Loucy (cell line): ENCODE results near the gene AKAP4.

Experiments
- H2AFZ ChIP-seq: fragments of 200-600 bp; sonication (generic); 2 replicates; pipeline ENCODE4 v1.6.0; 2016; ENCODE audit warnings: antibody characterized with exemption, mild to moderate bottlenecking, low read length, moderate library complexity
- H3F3A ChIP-seq: fragments of 200-600 bp; 2 replicates; pipeline ENCODE4 v1.6.0; 2016; ENCODE audit warnings: antibody characterized with exemption, low read depth, mild to moderate bottlenecking
- H3K27me3 ChIP-seq: fragments of 200-600 bp; sonication (generic); 2 replicates; pipeline ENCODE4 v1.6.1; 2014; ENCODE audit warnings: low read length, mild to moderate bottlenecking; ENCODE audit not compliant: insufficient read depth, poor library complexity, severe bottlenecking
- H3K36me3 ChIP-seq: fragments of 200-600 bp; sonication (generic); 2 replicates; pipeline ENCODE4 v1.6.1; 2016; ENCODE audit warnings: low read length; ENCODE audit not compliant: insufficient read depth
- H3K4me1 ChIP-seq: fragments of 200-600 bp; sonication (generic); 2 replicates; pipeline ENCODE4 v1.5.1; 2014; ENCODE audit warnings: low read length, mild to moderate bottlenecking; ENCODE audit not compliant: insufficient read depth, poor library complexity, severe bottlenecking
- H3K4me2 ChIP-seq: fragments of 200-600 bp; sonication (generic); 2 replicates; pipeline ENCODE4 v1.6.0; 2014; ENCODE audit warnings: antibody characterized with exemption, low read length, low read depth, mild to moderate bottlenecking; ENCODE audit not compliant: poor library complexity, severe bottlenecking
- H3K4me3 ChIP-seq: fragments of 200-600 bp; sonication (generic); 2 replicates; pipeline ENCODE4 v1.5.1; 2014; ENCODE audit warnings: low read length, mild to moderate bottlenecking, mixed read lengths; ENCODE audit not compliant: poor library complexity, severe bottlenecking
- H3K79me2 ChIP-seq: fragments of 200-600 bp; sonication (generic); 2 replicates; pipeline ENCODE4 v1.6.1; 2014; ENCODE audit warnings: low read length; ENCODE audit not compliant: insufficient read depth
- H3K9ac ChIP-seq: fragments of 200-600 bp; sonication (generic); 2 replicates; pipeline ENCODE4 v1.6.0; 2014; ENCODE audit warnings: mild to moderate bottlenecking, low read depth, low read length, moderate library complexity; ENCODE audit not compliant: poor library complexity, severe bottlenecking
- H3K9me2 ChIP-seq: fragments of 200-600 bp; sonication (generic); replicated peaks from 2 replicates; pipeline ENCODE4 v1.6.1; 2016; ENCODE audit warnings: low read depth, low read length, mixed read lengths
- H3K9me3 ChIP-seq: fragments of 200-600 bp; sonication (generic); 2 replicates; pipeline ENCODE4 v1.6.1; 2014; ENCODE audit warnings: mild to moderate bottlenecking, antibody characterized with exemption, low read length, low read depth; ENCODE audit not compliant: insufficient read depth
- H4K20me1 ChIP-seq: fragments of 200-600 bp; sonication (generic); 2 replicates; pipeline ENCODE4 v1.6.0; 2014; ENCODE audit warnings: antibody characterized with exemption, low read length, mild to moderate bottlenecking; ENCODE audit not compliant: insufficient read depth, poor library complexity, severe bottlenecking
- CTCF ChIP-seq: fragments of 200-600 bp; sonication (generic); conservative IDR thresholded peaks from 2 replicates; pipeline ENCODE4 v1.5.1; 2014; ENCODE audit warnings: mild to moderate bottlenecking, antibody characterized with exemption, low read length
- EZH2phosphoT487 ChIP-seq: fragments of 200-600 bp; IDR thresholded peaks from 2 replicates; pipeline ENCODE4 v1.6.1; 2018; ENCODE audit warnings: antibody characterized with exemption, mild to moderate bottlenecking, moderate library complexity, borderline replicate concordance

Gene AKAP4

GRCh38 chrX:50157545-50158135 is 43.2 kb downstream of the AKAP4 start:
- H3F3A ChIP-seq, result no peaks in the 10 kb centered on the region
- no peak overlapping the region for H3K4me2 ChIP-seq
- no peaks in the 10 kb centered on the region for H3K9me3 ChIP-seq
- H3K79me2 ChIP-seq, result no peaks in the 10 kb centered on the region
- no peak overlapping the region for H3K4me3 ChIP-seq
- H3K27me3 ChIP-seq, result no peaks in the 10 kb centered on the region
- H3K9ac ChIP-seq, result no peak overlapping the region
- H3K4me1 ChIP-seq, result peaks cover 20% of the 10 kb centered on the region
- H3K36me3 ChIP-seq, result no peaks in the 10 kb centered on the region
- H2AFZ ChIP-seq, result no peak overlapping the region
- no peaks in the 10 kb centered on the region for H3K9me2 ChIP-seq
- TF ChIP-seq EZH2phosphoT487 (no peak), CTCF (no peak)
- H4K20me1 ChIP-seq, result no peaks in the 10 kb centered on the region

GRCh38 chrX:50154429-50154828 is 46.4 kb downstream of the AKAP4 start:
- H3K27me3 ChIP-seq, result no peaks in the 10 kb centered on the region
- no peaks in the 10 kb centered on the region for H3K9me3 ChIP-seq
- no peaks in the 10 kb centered on the region for H4K20me1 ChIP-seq
- TF ChIP-seq CTCF, result no peak
- H3K4me3 ChIP-seq, result no peak overlapping the region
- no peaks in the 10 kb centered on the region for H3K79me2 ChIP-seq
- H3K9me2 ChIP-seq, result no peaks in the 10 kb centered on the region
- H3K4me1 ChIP-seq, result peaks cover 20% of the 10 kb centered on the region
- H3K36me3 ChIP-seq, result no peaks in the 10 kb centered on the region
- no peak overlapping the region for H2AFZ ChIP-seq
- H3F3A ChIP-seq, result no peaks in the 10 kb centered on the region
- H3K4me2 ChIP-seq, result no peak overlapping the region
- H3K9ac ChIP-seq, result no peak overlapping the region

GRCh38 chrX:50152456-50152855 is 48.4 kb downstream of the AKAP4 start:
- no peak overlapping the region for H3K9ac ChIP-seq
- H3K4me1 ChIP-seq, result peaks cover 4% of the 10 kb centered on the region
- no peak overlapping the region for H2AFZ ChIP-seq

More at GRCh38 chrX:50152456-50152855, 48.4 kb downstream of the AKAP4 start:
- no peaks in the 10 kb centered on the region for H4K20me1 ChIP-seq
- TF ChIP-seq EZH2phosphoT487 (no peak), CTCF (no peak)
- H3K36me3 ChIP-seq, result no peaks in the 10 kb centered on the region
- H3K4me3 ChIP-seq, result no peak overlapping the region
- no peak overlapping the region for H3K4me2 ChIP-seq
- no peaks in the 10 kb centered on the region for H3F3A ChIP-seq
- no peaks in the 10 kb centered on the region for H3K9me2 ChIP-seq
- no peaks in the 10 kb centered on the region for H3K79me2 ChIP-seq
- no peaks in the 10 kb centered on the region for H3K27me3 ChIP-seq
- no peaks in the 10 kb centered on the region for H3K9me3 ChIP-seq
